ENCODE data around the gene ZFHX2.

ZFHX2 gene

DNA sequence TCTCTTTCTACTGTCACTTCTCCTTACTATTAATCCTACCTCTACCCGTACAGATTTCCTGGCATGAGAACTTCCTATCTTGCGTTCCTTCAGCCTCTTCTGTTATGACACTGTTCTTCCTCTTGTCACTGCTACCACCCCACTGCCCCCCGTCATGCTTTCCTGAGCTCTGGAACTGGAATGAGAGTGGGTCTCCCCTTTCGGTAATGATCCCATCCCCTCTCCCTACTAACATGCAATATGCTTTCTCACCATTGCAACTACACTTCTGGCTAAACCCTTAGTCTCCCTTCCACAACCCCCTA, 20.9 kb upstream of the ZFHX2 start:
- DNase-seq: no peak

DNA sequence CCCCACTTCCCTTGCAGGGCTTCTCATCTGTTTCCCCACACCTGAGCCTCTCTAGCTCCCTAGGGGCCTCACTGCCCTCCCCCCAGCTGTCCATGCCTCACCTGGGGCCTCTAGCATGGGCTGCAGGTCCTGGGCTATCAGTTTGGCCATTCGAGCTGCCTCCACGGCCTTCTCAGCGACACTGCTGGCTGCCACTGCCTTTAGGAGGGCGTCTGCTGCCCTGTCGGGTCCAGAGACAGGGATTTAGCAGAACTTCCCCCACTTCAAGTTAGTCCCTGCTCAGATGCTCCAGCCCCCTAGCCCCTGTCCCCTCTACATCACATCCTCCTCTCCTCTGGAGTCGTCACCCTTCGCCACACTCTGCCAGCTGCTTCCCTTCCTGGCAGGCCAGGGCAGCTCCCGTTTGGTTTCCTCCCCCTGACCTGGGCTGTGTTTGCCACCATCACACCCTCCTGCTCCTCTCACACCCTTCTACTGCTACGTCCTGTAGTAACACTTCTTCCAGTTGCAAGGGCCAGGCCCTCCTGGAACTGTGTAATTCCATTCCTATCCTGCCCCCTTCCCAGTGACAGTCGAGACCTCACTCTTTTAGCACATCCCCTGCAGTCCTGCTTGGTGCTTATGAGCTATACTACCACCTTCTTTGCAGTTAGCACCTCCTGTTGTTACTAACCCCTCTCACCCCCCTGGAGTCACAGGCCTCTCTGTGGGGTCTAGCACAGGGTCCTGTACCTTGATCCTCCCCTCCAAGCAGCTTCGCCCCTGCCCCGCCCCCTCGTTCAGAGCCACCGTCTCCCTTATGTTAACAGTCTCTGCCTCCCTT, 20.3 kb upstream of the ZFHX2 start:
- peak; percentile 48 for DNase-seq

DNA sequence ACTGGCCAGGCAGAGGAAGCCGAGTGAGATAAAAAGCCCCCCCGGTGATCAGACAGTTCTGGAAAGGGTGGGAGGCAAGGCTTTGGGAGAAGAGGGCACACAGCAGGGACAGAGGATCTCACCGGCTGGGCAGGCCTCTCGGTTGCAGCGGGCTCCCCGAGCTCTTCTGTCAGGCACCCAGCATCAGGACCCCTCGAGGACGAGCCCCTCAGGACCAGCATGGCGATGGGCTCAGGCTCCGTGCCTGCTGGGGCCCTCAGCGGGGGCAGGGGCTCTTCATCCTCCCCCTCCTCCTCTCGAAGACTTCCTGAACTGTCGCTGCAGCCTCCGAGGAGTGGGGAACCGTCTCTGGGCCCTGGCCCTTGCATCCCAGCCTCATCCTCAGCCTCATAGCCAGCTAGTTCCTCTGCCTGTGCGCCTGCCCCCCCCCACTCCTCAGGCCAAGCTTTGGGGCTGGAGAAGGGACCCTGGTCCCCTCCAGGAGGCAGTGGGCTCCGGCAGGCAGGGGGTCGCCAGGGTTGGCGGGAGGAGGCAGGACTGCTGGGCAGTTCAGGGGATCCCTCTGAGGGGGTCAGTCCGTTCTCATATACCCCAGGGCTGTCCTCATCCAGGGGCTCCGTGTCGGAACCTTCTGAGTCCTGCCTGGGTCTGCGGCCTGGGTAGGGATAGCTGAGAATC, 19.4 kb upstream of the ZFHX2 start:
- DNase-seq: no peak

DNA sequence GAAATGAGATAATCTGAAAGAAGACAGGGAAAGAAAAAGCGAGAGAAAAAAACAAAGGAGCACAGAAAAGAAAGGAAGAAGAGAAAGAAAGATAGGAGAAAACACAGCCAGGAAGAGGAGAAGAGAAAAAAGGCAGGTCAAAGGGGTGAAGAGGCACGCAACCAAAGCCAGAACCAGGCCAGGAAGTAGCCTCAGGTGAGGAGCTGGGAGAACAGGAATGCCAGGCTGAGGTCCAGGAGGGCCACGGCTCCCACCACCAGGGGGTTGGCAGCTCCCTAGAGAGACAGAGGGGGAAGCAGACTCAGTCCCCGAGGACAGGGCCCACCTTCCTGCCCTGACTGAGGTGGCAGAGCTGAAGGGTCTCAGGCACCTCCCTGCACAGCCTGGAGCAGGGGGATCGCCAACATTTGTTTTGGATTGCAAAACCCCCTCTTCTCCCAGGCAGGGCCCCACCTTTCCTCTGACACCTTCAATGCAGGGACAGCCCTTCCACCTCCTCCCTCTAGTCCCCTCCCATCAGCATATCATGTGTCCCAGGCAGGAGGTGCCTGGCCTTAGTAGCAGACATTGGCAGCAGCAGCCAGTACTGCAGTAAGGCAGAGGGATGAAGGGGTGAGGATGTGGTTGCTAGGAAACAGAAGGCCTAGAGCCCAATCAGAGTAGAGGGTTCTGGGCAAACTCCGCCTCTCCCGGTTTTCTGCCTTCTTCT, 18.0 kb upstream of the ZFHX2 start:
- peak; percentile 76 for DNase-seq

DNA sequence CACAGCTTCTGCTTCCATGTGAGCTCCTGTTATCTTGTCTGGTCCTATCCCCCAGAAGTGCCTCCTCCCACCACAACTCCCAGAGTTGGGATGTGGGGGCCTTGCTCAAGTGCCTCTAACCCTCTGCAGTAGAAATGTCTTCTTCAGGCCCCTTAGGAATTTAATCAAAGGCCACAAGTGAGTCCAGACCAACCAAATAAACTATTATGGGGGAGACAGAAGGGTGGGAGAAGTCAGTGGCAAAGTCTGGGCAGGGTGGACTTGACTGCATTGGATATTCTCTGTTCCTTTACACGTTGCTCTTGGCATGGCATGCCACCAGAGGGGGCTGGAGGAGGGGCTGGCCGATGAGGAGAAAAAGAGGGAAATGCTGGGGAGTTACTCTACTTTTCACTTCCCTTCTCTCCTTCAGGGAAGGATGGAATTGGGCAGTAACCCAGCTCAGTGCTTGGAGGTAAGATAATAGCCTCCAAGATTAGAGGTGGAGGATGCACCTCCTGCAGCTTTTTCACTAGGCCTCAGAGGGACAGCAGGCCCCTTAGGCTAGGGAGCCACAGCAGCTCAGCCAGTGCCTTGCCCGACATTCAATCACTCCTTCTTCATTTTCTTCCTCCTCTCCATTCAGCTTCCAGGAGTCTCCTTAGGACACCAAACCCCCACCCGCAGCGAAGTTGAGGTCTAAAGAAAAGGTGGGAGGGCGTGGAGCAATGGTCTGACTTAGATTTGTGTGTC, 17.2 kb upstream of the ZFHX2 start:
- no peak for DNase-seq

DNA sequence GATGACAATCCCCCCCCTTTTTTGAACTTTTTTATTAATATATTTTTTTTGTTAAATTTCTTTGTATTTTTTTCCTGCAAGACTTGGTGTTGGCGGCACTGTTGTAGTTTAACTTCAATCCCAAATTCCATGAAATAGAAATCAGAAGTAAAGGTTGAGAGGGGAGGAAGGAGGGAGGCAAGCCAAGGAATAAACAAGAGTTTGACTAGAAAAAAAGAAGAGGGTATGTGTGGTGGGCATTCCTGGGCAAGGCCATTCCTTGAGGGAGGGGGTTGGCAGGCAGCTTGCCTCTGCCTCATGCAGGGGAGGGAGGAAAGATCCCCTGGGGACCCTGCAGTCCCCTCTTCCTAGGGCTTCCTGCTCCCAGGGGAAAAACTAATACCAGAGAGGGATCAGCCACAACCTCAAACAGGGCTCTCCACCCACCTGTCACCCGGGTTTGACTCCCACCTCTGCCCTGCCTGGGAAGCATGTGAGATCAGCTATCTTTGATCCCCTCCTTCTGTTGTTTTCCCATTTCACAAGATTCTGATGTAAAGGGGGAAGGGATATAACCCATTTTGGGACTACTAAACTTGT, 16.5 kb upstream of the ZFHX2 start:
- no peak for DNase-seq

DNA sequence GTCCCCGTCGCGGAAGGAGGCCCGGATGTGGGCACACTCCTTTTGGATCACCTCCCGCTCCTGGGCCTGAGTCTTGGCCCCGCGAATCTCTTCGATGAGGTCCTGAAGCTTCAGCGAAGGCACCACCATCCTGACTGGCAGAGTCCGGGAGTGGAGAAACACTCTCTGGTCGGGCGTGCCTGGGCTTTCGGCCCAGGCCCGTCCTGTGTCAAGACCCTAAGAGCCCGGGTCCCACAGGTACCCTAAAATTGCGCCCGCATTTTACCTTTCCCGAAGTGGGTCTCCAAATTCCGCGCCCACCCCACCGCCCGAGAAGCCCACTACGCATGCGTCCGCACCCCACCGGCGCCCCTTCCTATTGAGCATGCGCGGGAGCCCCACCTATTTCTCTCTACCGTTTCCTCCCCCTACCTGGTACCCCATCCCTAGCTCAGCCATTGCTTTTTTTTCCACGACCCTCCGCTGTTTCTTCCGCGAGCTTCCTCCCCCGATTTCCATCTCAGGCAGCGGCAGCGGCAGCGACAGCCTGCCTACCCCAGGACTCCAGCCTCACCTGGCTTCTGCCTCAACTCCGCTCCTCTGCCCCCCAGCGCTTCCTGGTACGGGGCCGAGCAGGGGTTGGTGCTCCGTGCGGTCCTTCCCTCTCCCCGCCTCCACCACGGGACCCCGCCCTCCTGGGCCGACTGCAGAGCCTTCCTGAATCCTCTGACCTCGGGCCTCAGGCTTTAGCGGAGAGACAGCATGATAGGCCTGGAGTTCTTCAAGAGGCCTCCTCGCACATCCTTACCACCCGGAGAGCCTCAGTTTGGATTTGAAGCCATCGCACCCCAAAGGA, 15.8 kb upstream of the ZFHX2 start, which contains the start of gene AP1G2:
AP1G2 (minus strand) TSS at position 606 of the 835 bp plus-strand sequence; CDS start at position 129, 477 bp downstream.
- peak; percentile 97 for DNase-seq

DNA sequence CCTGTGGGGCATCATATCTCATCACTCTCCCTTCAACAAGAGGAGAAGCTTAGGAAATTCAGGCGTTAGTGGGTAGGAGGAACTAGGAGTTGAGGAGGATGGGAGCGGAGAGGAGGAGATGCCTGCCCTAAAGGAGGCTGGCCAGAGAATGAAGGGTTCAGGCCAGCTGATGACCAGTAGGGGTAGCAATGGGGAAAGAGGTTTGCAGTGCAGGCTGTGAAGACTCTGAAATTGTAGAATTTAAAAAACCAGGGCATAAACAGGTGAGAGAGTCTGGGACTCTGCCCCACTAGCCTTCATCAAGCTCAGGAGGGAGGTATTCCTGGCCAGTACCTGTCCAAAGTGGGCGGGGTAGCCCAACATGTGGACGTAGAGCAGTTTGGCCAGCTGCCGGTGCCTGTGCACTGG, 15.2 kb upstream of the ZFHX2 start:
- no peak for DNase-seq

DNA sequence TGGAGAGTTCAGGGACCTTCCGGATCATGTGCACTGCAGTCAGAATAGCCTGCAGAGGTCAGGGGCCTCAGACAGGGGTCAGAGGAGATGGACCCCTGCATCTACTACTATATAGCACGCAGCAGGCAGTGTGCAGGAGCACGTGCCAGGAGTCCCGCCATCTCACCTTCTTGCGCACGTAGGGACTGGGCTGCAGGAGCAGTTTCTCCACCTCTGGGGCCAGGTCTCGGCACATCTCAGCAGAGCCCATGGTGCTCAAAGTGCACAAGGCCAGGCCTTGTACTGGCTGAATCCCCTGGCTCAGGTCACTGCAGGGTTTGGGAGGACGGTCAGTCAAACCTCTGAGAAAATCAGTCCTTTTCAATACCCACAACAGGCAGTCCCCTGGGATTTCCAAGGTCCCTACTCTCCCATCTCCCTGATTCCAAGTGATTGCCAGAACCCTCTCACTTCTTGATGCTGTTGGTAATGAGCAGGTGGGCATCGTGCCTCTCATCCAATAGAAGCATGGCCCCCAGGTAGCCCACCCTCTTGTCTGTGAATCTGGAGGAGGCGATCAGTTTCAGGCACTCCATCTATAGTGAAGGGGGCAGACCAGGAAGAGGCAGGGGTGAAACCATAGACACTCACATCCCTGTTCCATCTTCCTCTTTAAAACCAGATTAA, 14.7 kb upstream of the ZFHX2 start:
- DNase-seq: no peak

DNA sequence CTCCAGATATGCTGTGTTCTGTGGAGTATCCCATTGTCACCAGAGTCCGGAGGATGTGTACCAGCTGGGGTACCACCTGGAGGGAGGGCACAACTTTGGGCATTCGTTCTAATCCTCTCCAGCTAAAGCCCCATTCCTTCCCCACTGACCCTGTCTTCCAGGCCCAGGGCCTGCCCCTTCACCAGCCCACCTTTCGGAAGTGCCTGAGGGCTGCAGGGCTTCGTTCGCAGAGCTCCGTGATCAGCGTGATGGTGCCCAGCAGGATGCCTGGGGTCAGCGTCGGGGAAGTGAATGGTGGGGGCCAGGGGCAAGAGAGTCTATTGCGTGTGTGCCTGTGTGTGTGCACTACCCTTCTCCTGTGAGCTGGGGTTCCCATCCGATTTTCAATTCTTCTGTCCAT, 14.1 kb upstream of the ZFHX2 start:
- DNase-seq: no peak

DNA sequence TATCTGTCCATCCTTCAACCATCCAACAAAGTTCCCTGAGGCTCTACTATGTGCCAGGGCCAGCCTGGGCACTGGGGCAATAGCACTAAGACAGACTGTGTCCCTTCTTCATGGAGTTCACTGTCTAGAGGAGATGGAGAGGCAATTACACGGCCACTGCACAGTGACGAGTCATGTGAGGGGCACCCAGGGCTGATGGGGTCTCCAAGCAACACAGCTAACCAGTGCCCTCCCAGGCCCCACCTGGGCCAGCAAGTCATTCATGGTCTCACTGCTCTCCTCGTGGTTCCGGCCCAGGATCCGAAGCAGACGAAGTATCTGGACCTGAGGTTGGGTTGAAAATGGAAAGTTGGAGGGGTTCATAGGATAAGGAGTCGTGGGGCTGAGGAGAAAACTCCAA, 13.3 kb upstream of the ZFHX2 start:
- DNase-seq: no peak

DNA sequence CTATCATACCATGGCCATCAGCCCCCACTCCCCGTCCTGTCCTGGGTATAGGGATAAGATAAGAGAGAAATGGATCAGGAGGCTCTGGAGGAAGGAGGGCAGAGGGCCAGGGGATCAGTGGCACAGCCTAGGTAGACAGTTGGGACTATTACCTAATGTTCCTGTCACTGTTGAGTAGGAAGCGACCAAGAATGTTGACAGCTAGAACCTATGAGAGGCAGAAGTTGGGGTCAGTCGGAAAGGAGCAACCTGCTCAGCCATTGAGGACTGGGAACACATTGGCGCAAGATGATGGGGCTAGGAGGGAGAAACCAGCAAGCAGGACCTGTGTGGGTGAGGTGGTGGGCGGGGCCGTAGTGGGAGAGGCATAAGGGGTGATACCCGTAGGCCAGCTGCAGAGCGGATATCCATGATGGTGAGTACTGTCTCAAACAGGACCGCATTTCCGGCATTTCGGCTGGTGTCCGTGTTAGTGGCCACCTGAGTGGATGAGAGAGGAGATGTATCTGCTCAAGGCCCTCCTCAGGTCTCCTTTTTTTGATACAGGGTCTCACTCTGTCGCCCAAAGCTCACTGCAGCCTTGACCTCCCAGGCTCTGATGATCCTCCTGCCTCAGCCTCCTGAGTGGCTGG, 12.7 kb upstream of the ZFHX2 start:
- DNase-seq: no peak

DNA sequence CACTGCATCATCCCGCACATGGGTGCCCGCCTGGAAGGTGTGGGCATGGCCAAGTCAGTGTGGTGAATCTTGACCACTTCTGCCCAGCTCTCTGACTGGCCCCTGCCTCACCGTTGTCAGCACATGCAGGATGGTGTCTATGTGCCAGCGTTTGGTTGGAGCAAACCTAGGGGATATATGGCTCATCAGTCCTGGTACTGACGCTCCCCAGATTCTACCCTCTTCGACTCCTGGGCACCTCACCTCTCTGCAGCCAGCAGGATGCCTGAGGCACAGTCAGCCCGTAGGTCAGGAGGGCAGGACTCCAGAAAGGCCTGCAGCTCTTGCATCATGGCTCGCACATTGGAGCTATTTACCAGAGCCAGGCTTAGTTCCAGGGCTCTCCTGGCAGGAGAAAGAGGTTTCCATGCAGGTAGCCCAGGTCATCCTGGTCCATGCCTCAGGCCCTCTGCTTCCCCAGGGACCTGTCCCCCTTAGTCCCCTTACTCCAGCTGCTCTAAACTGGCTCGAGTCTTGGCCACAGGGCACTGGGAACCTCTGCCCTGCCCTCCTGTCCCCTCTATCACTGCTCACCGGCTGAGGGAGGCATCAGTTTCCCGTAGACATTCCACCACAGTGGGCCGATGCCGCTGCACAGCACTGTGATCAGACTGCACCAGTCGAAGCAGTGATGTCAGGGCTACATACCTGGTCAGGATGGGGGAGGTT, 12.1 kb upstream of the ZFHX2 start:
- no peak for DNase-seq

DNA sequence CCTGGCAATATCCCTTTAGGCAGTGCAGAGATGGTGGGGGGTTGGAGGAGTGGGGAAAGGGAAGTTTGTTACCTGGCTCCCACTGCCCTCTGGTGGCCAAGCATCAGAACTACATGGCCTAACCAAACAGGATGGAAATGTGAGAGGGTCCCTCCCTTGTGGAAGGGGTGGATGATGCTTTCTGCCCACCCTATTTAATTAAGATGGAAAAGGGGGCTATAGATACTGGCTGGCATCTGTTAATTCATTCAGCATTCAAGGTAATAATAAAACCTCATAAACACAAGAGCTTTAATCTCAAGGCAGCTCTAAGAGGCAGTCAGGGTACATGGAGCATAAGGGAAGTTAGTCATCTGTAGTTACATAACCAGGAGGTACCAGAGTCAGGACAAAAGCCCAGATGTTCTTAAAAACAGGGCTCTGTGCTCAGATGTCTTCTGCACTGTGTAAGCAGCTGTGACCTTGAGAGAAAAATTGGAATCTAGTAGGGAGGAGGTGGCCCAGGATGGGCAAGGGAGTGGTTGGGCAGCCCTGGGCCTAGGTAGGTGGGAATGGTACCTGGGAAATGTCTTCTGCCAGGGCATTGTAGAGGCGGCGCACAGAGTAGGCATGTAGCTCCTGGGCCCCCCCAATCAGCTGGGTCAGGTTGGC, 11.4 kb upstream of the ZFHX2 start:
- DNase-seq: peak; percentile 81

DNA sequence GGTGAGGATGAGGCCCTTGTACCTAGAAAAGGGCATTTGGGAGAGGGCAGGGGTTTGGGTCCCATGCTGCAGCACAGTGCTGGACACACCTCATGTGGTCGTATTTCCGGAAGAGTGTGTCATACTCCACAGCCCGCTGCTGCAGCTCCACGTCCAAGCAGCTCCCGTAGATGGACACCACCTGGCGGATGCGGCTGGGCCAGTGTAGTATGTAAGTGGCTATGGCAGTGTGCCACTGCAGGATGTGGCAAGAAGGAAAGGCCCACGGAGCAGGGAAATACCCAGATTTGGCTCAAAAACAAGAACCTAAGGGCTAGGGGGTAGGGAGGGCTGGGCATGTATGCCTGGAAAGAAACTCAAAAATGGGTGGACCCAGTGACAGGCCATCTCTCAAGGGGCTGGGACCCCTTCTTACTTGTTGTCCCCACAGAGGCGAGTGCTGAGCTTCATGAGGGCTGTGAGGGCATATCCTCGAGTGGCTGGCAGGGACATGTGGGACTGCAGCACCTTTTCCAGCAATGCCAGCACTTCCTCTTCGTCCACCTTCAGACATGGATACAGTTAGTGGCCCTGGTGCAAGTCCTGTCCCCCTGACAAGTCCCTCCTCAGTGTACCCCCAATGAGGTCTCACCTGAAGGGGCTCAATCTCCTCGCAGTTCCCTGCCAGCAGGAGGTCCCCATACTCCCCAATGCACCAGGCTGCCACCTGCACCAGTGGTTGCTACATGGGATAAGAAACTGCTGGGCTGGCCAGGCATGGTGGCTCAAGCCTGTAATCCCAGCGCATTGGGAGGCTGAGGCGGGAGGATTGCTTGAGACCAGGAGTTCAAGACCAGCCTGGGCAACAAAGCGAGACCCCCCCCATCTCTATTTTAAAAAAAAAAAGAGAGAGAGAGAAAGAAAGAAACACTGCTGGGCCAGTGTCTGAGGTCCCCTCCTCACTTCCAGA, 10.6 kb upstream of the ZFHX2 start:
- DNase-seq: no peak

DNA sequence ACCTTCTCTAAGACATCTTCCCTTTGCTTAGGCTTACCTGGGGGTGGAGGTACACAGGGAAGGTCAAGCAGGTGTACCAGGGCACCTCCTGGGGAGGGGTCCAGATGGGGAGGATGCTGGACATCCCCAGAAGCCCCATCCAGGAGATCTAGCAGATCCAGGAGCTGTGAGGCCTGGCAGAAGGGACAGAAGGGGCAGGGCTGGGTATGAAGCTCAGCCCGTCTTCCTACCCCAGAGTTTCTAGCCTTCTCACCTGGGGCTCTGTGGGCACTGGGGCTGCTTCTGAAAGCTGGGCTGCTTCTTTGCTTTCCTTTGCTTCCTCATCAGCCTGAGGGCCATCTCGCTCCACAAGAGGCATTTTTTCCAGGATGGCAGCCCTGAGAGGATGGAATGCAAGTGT, 9.7 kb upstream of the ZFHX2 start:
- no peak for DNase-seq

DNA sequence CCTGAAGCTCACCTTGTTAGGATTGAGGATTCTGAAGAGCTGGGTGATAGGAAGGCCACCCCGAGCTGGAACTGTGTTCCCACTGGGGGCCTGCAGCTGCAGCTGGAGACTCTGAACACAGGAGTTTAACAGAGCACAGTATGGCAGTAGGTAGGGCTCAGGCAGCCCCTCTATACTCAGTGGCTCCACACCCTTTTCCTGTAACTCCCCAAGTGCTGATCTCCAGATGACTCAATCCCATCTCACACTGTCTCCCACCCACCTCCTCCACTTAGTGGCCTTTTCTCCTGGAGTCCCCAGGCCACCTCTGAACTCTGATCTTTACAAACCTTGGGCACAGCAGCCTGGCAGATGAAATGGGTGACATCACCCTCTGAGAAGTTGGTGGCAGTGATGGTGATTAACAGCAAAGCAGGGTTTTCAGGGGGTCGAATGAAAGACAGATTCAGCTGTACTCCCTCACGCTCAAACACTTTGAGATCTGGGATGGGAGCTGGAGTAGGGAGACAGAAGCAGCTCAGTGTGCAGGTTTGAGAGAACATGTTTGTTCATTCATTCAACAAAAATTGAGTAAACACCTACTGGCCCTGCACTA, 8.5 kb upstream of the ZFHX2 start:
- no peak for DNase-seq

All from islet precursor cell (in vitro differentiated cells).